Fibroblast of lung (primary cell): ENCODE results near the gene NCSTN.

Experiments used
- CTCF ChIP-seq, 2 donors: IDR thresholded peaks in 1 of 2; conservative IDR thresholded peaks in 1 of 2; 1 replicate in 1 of 2; 2 replicates in 1 of 2; pipeline ENCODE4 v1.5.1; 2011 to 2012; ENCODE audit warnings: low read length in 2 of 2, control low read depth in 1 of 2, inconsistent platforms in 1 of 2, low read depth in 1 of 2, mild to moderate bottlenecking in 1 of 2
- EZH2 ChIP-seq: IDR thresholded peaks from 2 replicates; pipeline ENCODE4 v1.5.1; 2012; ENCODE audit warnings: low read length, control low read depth, mild to moderate bottlenecking; ENCODE audit errors: missing control alignments

- TF ChIP-seq CTCF (conservative IDR thresholded peaks at IDR 0.05 in 1 of 2, IDR thresholded peaks at IDR 0.05 in 1 of 2; ENCODE audit: low read depth in 1 of 2, low read length in 2 of 2) (no peak), EZH2 (no peak)
Observed at GRCh38 chr1:160406131-160406968, 63.2 kb downstream of the NCSTN start.
